ENCODE results near the gene PRSS36. TPM values are rescaled to one million over a fixed set of nuclear protein-coding genes. Genes with fewer than 3 reads are reported as not detected.
"Not testable (repeated sequence)": the region's sequence is repeated elsewhere in the genome, so short reads cannot be mapped to it uniquely, and the experiment has no call there.

The PRSS36 gene
- polyA plus RNA-seq (2012; ENCODE audit: low read depth, missing spikeins) = 0.35 TPM

GRCh38 chr16:31149894-31150890, at the start of gene PRSS36:
TSS of gene PRSS36 (minus strand) at chr16:31150066. CDS start at chr16:31150035, 31 bp downstream.
- FAIRE-seq (no peak), DNase-seq (ENCODE audit: insufficient read length, low spot score) (no peak)
- TF ChIP-seq POU2F2 (IDR thresholded peaks at IDR 0.05; ENCODE audit: low read depth, low read length) = no peak
- no peak for TF ChIP-seq SPI1 (IDR thresholded peaks at IDR 0.05; ENCODE audit: low read depth, low read length)
- no peak for TF ChIP-seq POLR2A (IDR thresholded peaks at IDR 0.05; ENCODE audit: low read depth, low read length)
- no peak for TF ChIP-seq TAF1 (IDR thresholded peaks at IDR 0.05; ENCODE audit: low read depth, low read length)
- no peak for TF ChIP-seq PAX5 (IDR thresholded peaks at IDR 0.05; ENCODE audit: insufficient read depth, low read length, severe bottlenecking)
- TF ChIP-seq POLR2AphosphoS5 (IDR thresholded peaks at IDR 0.05; ENCODE audit: low read depth, low read length) = no peak

DNA sequence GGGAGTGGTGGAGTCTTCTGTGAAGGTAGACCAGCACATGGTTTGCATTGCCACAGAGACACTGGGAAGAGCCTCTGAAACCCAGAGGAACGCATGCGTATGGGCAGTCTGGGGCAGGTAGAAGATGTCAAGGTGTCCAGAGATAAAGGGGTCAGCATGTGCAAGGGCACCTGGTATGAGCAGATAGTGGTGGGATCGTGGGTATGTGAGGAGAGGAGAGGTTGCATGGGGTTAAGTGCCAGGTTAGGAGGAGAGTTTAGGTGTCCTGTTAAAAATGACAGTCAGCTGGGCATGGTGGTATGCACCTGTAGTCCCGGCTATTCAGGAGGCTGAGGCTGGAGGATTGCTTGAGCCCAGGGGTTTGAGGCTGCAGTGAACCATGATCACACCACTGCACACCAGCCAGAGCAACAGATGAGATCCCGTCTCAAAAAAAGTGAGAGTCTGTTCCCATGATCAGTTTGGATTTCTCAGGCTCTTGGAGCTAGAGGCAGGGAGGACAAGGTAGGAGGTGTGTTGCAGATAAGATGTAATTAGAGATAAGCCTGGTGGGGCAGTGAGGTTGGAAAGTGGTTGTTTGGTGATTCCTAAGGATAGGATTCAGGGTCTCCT, 49.7 kb upstream of the PRSS36 start:
- DNase-seq (ENCODE audit: insufficient read length, low spot score) = no peak
- FAIRE-seq = no peak
- TF ChIP-seq POLR2A (IDR thresholded peaks at IDR 0.05; ENCODE audit: low read depth, low read length) (peak; percentile 71; the same call in 1 of the 2 replicates), POLR2AphosphoS5 (IDR thresholded peaks at IDR 0.05; ENCODE audit: low read depth, low read length) (peak; percentile 91), PAX5 (IDR thresholded peaks at IDR 0.05; ENCODE audit: insufficient read depth, low read length, severe bottlenecking) (no peak), POU2F2 (IDR thresholded peaks at IDR 0.05; ENCODE audit: low read depth, low read length) (0 out of 2 replicates have a peak, but pooled peaks have one; percentile 38)

GRCh38 chr16:31198207-31198882, 48.5 kb upstream of the PRSS36 start:
- TF ChIP-seq POLR2A (IDR thresholded peaks at IDR 0.05; ENCODE audit: low read depth, low read length) = peak; percentile 57; the same call in 1 of the 2 replicates
- TF ChIP-seq POLR2AphosphoS5 (IDR thresholded peaks at IDR 0.05; ENCODE audit: low read depth, low read length) = peak; percentile 57; the same call in 1 of the 2 replicates
- peak; percentile 30 for TF ChIP-seq POU2F2 (IDR thresholded peaks at IDR 0.05; ENCODE audit: low read depth, low read length)
- TF ChIP-seq SPI1 (IDR thresholded peaks at IDR 0.05; ENCODE audit: low read depth, low read length) = no peak
- TF ChIP-seq PAX5 (IDR thresholded peaks at IDR 0.05; ENCODE audit: insufficient read depth, low read length, severe bottlenecking) = no peak
- no peak for DNase-seq (ENCODE audit: insufficient read length, low spot score)
- FAIRE-seq = no peak

- FAIRE-seq = no peak
- DNase-seq (ENCODE audit: insufficient read length, low spot score) = no peak
- no peak for TF ChIP-seq SPI1 (IDR thresholded peaks at IDR 0.05; ENCODE audit: low read depth, low read length)
- peak; percentile 68 for TF ChIP-seq POLR2A (IDR thresholded peaks at IDR 0.05; ENCODE audit: low read depth, low read length)
- TF ChIP-seq POU2F2 (IDR thresholded peaks at IDR 0.05; ENCODE audit: low read depth, low read length) = no peak; the same call in 1 of the 2 replicates
- peak; percentile 84 for TF ChIP-seq POLR2AphosphoS5 (IDR thresholded peaks at IDR 0.05; ENCODE audit: low read depth, low read length)
These were observed 46.6 kb upstream of the PRSS36 start for GRCh38 chr16:31196324-31197088.

- not testable (repeated sequence) for FAIRE-seq; DNase-seq (ENCODE audit: insufficient read length, low spot score)
These were observed 46.0 kb upstream of the PRSS36 start for GRCh38 chr16:31195861-31196260.

GRCh38 chr16:31194898-31195297, 45.0 kb upstream of the PRSS36 start:
- no peak for FAIRE-seq
- no peak for DNase-seq (ENCODE audit: insufficient read length, low spot score)
- peak; percentile 92 for TF ChIP-seq POLR2AphosphoS5 (IDR thresholded peaks at IDR 0.05; ENCODE audit: low read depth, low read length)
- peak; percentile 63; the same call in 1 of the 2 replicates for TF ChIP-seq POLR2A (IDR thresholded peaks at IDR 0.05; ENCODE audit: low read depth, low read length)
- no peak for TF ChIP-seq TAF1 (IDR thresholded peaks at IDR 0.05; ENCODE audit: low read depth, low read length)
- peak; percentile 29; the same call in 1 of the 2 replicates for TF ChIP-seq POU2F2 (IDR thresholded peaks at IDR 0.05; ENCODE audit: low read depth, low read length)
- TF ChIP-seq PAX5 (IDR thresholded peaks at IDR 0.05; ENCODE audit: insufficient read depth, low read length, severe bottlenecking) = no peak
- TF ChIP-seq SPI1 (IDR thresholded peaks at IDR 0.05; ENCODE audit: low read depth, low read length) = no peak

DNA sequence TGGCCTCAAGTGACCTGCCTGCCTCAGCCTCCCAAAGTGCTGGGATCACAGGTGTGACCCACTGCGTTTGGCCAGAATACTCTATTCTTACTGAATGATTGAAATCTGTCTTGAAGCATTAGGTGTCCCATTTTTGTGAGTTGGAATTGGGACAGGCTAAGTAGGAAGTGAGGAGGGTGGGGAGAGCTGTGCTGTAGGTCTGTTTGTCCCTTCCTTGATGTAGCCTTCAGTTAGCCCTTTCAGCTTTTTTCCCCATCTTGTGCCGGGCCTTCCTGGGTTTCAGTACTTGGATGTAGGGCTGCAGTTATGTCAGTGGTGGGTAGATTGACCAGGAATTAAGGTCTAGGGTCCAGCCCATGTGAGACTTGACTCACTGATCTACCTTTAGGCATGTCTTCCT, 44.0 kb upstream of the PRSS36 start:
- DNase-seq (ENCODE audit: insufficient read length, low spot score) (no peak), FAIRE-seq (no peak)
- TF ChIP-seq POLR2AphosphoS5 (IDR thresholded peaks at IDR 0.05; ENCODE audit: low read depth, low read length) = peak; percentile 78; the same call in 1 of the 2 replicates
- no peak for TF ChIP-seq SPI1 (IDR thresholded peaks at IDR 0.05; ENCODE audit: low read depth, low read length)

DNA sequence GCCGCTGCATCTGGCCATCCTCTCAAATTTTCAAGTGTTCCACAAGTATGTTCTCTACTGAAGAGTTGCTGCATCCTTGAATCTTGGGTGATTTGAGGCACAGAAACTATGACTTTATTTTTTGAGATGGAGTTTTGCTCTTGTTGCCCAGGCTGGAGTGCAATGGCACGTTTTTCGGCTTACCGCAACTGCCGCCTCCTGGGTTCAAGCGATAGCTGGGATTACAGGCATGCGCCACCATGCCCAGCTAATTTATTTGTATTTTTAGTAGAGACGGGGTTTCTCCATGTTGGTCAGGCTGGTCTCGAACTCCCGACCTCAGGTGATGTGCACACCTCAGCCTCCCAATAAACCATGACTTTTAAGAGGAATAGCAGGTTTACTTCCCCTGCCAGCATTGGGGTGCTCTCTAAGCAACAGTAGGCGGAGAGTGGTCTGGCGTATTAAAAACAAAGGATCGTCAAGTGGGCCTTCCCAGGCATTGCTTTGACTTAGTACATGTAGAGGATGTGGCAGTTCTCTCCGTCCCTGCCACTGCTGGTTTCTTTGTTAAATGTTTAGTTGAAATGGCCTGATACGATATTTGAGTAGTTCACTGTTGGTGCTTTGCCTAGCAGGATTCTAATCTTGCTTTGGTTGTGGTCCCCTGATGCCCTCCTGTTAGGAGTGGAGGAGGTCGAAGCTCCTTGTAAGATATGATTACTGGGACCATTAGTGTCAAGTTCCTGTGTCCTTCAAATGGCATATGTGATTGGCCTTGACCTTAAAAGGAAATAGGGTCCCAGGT, 43.2 kb upstream of the PRSS36 start:
- FAIRE-seq = no peak
- DNase-seq (ENCODE audit: insufficient read length, low spot score) = no peak
- TF ChIP-seq POLR2A (IDR thresholded peaks at IDR 0.05; ENCODE audit: low read depth, low read length) = no peak; the same call in 1 of the 2 replicates
- TF ChIP-seq POU2F2 (IDR thresholded peaks at IDR 0.05; ENCODE audit: low read depth, low read length) = no peak
- TF ChIP-seq SPI1 (IDR thresholded peaks at IDR 0.05; ENCODE audit: low read depth, low read length) = no peak
- TF ChIP-seq PAX5 (IDR thresholded peaks at IDR 0.05; ENCODE audit: insufficient read depth, low read length, severe bottlenecking) = no peak
- TF ChIP-seq POLR2AphosphoS5 (IDR thresholded peaks at IDR 0.05; ENCODE audit: low read depth, low read length) = peak; percentile 39; the same call in 1 of the 2 replicates
- no peak for TF ChIP-seq TAF1 (IDR thresholded peaks at IDR 0.05; ENCODE audit: low read depth, low read length)

All from GM12891 (cell line).